ENCODE results near the gene ALDH3A2. TPM values are rescaled to one million over a fixed set of nuclear protein-coding genes. Genes with fewer than 3 reads are reported as not detected.

Gene ALDH3A2
- total RNA-seq, 1 experiment from 2014 or later: 271 TPM

- H3F3A ChIP-seq (ENCODE audit: insufficient read depth, low read depth): peaks cover 23% of the 10 kb centered on the region
- ChIA-PET CTCF (no interaction called here), POLR2A (ENCODE audit: unreplicated experiment) (interaction anchor here (0.6 kb wide), 2 partner anchors 10 to 68 kb away, joined by 3 to 5 read pairs; partner anchors contain the start of gene ALDH3A2)
- no TSS peak for BruUV-seq (replicated peaks)
- intact Hi-C loops (cut with micrococcal nuclease; ENCODE audit: unreplicated experiment): loop anchor here (2.0 kb wide), 2 partner anchors 36 to 66 kb away; no protein-coding TSS in a partner anchor
- peaks cover 67% of the 10 kb centered on the region for H3K4me1 ChIP-seq (replicated peaks; ENCODE audit: insufficient read depth)
- H3K9me3 ChIP-seq (ENCODE audit: insufficient read depth, low read depth): no peaks in the 10 kb centered on the region
- no peak within 1 kb of the TSS for H2AFZ ChIP-seq
- peak in 1 of 2 experiments; percentile 81 for DNase-seq
- TF ChIP-seq EZH2 (IDR thresholded peaks at IDR 0.05; ENCODE audit: low read depth) (no peak), CTCF (conservative IDR thresholded peaks at IDR 0.05) (no peak)
- H3K4me3 ChIP-seq: no peak within 1 kb of the TSS
- H3K9me2 ChIP-seq (ENCODE audit: insufficient read depth): no peaks in the 10 kb centered on the region
- H3K36me3 ChIP-seq (ENCODE audit: low read depth): no peaks in the 10 kb centered on the region
- no peak within 1 kb of the TSS for H3K27ac ChIP-seq
- no peaks in the 10 kb centered on the region for H3K27me3 ChIP-seq (ENCODE audit: insufficient read depth, low read depth)
- peak within 1 kb of the TSS; percentile 65 for H3K4me2 ChIP-seq
- no peaks in the 10 kb centered on the region for H4K20me1 ChIP-seq (ENCODE audit: insufficient read depth)
- no peaks in the 10 kb centered on the region for H3K79me2 ChIP-seq (ENCODE audit: low read depth)
Observed at GRCh38 chr17:19716108-19717030, 67.8 kb downstream of the ALDH3A2 start, which contains the start of gene SLC47A2. TSS of gene SLC47A2 (minus strand) at chr17:19716584. CDS start at chr17:19716555, 29 bp downstream.

GRCh38 chr17:19717031-19717360 is 68.4 kb downstream of the ALDH3A2 start:
- Histone ChIP-seq H3K9me3 (ENCODE audit: insufficient read depth, low read depth) (no peaks in the 10 kb centered on the region), H3K79me2 (ENCODE audit: low read depth) (no peaks in the 10 kb centered on the region), H3K4me2 (peak overlapping the region; percentile 65), H3K36me3 (ENCODE audit: low read depth) (no peaks in the 10 kb centered on the region), H3K27ac (no peak overlapping the region), H4K20me1 (ENCODE audit: insufficient read depth) (no peaks in the 10 kb centered on the region), H3K9me2 (ENCODE audit: insufficient read depth) (no peaks in the 10 kb centered on the region), H2AFZ (no peak overlapping the region), H3K4me1 (replicated peaks; ENCODE audit: insufficient read depth) (peaks cover 74% of the 10 kb centered on the region), H3K27me3 (ENCODE audit: insufficient read depth, low read depth) (no peaks in the 10 kb centered on the region), H3K4me3 (no peak overlapping the region), H3F3A (ENCODE audit: insufficient read depth, low read depth) (peaks cover 26% of the 10 kb centered on the region)
- TF ChIP-seq EZH2 (IDR thresholded peaks at IDR 0.05; ENCODE audit: low read depth) (no peak), CTCF (conservative IDR thresholded peaks at IDR 0.05) (no peak)
- no peak for DNase-seq
- intact Hi-C loops (cut with micrococcal nuclease; ENCODE audit: unreplicated experiment): loop anchor here (2.0 kb wide), 2 partner anchors 36 to 66 kb away; no protein-coding TSS in a partner anchor
- no TSS peak for BruUV-seq (replicated peaks)
- ChIA-PET POLR2A (ENCODE audit: unreplicated experiment) (no interaction called here), CTCF (no interaction called here)

- H3F3A ChIP-seq (ENCODE audit: insufficient read depth, low read depth): peaks cover 26% of the 10 kb centered on the region
- H3K27ac ChIP-seq: no peak overlapping the region
- H3K9me3 ChIP-seq (ENCODE audit: insufficient read depth, low read depth): no peaks in the 10 kb centered on the region
- TF ChIP-seq EZH2 (IDR thresholded peaks at IDR 0.05; ENCODE audit: low read depth): no peak
- no peak for TF ChIP-seq CTCF (conservative IDR thresholded peaks at IDR 0.05)
- no peak overlapping the region for H3K4me3 ChIP-seq
- DNase-seq: peak in 1 of 2 experiments; percentile 52
- H3K4me2 ChIP-seq: peak overlapping the region; percentile 65
- no TSS peak for BruUV-seq (replicated peaks)
- H3K36me3 ChIP-seq (ENCODE audit: low read depth): no peaks in the 10 kb centered on the region
- no peaks in the 10 kb centered on the region for H3K27me3 ChIP-seq (ENCODE audit: insufficient read depth, low read depth)
- no peak overlapping the region for H2AFZ ChIP-seq
- intact Hi-C loops (cut with micrococcal nuclease; ENCODE audit: unreplicated experiment): loop anchor here (2.0 kb wide), 2 partner anchors 35 to 67 kb away; no protein-coding TSS in a partner anchor
- peaks cover 78% of the 10 kb centered on the region for H3K4me1 ChIP-seq (replicated peaks; ENCODE audit: insufficient read depth)
- H3K9me2 ChIP-seq (ENCODE audit: insufficient read depth): no peaks in the 10 kb centered on the region
- no peaks in the 10 kb centered on the region for H4K20me1 ChIP-seq (ENCODE audit: insufficient read depth)
- H3K79me2 ChIP-seq (ENCODE audit: low read depth): no peaks in the 10 kb centered on the region
- ChIA-PET CTCF (interaction anchor here (1.2 to 2.4 kb wide), 2 partner anchors 35 to 347 kb away, joined by 3 to 8 read pairs; no protein-coding TSS in a partner anchor), POLR2A (ENCODE audit: unreplicated experiment) (interaction anchor here (0.7 kb wide), 1 partner anchor 10 kb away, joined by 5 read pairs; no protein-coding TSS in a partner anchor)
Observed at GRCh38 chr17:19717411-19717908, 68.9 kb downstream of the ALDH3A2 start.
